Stimulated activated CD4-positive, alpha-beta T cell treated with anti-CD3 and anti-CD28 coated beads, TNF-alpha, amount 100 ng/mL, for 48 hours (primary cell): ENCODE measurements around the gene CFAP46.
"Not testable (repeated sequence)": the region's sequence is repeated elsewhere in the genome, so short reads cannot be mapped to it uniquely, and the experiment has no call there.

ENCODE experiments used
- DNase-seq, 3 donors: peaks; one replicate each; pipeline ENCODE4 v3.0.0-alpha.2; 2020; ENCODE audit warnings: low read depth in 3 of 3

The CFAP46 gene

GRCh38 chr10:132772816-132773215 is 169.6 kb downstream of the CFAP46 start:
- DNase-seq = not testable (repeated sequence)

GRCh38 chr10:132770061-132771021 is 172.0 kb downstream of the CFAP46 start:
- no peak for DNase-seq

DNA sequence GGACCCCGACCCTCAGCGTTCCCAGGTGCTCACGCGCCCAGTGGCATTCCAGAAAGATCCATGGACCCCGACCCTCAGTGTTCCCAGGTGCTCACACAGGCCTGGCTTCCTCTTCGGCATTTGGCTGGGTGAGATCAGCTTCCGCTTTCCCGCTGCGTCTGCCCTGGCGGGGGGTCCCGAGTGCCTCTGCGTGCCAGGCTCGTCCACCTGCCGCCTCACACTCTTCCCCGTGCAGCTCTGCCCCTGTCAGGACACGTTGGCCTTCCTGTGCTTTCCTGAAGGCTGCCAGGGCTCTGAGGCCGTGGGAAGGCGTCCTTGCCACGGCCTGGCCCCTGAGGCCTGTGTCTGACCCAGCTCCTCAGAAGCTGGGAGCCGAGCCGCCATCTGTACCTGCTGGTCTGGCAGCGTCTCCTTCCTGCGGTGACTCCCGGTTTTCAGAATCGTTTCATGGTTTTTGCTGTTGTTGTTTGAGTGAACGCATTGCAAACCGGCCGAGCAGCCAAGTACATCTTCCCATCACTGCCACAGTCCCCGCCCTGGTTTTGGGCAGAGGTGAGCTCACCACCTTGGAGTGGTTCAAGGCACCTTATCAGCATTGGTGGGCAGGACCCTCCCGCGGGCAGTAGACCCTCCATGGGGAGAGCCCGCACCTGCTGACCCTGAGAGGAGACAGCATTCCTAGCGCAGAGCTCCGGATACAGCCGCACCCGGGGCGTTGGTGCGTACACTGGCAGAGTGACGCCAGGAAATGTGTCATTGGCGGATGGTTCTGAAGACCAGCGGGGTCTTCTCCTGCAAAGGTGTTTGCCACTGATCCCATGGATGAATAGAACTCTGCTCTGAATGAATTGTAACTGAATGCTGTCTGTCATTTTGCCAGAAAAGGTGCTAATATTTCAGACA is 173.8 kb downstream of the CFAP46 start:
- no peak for DNase-seq

DNA sequence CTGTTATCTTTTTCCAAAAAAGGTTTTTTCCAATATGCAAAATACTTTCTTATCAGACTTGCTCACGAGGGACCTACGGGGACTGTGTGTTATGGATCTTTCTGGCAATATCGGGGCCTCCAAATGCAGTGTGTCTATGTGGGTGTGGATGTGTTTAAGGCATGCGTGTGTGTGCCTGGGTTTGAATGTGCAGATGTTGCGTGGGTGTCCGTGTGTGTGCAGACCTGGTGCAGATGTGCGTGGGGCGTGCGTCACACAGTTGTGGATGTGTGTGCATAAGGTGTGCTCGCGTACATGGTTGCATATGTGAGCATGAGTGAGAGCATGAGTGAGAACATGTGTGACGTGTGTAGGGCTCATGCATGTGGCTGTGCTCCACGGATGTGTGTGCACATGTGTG is 176.1 kb downstream of the CFAP46 start:
- no peak for DNase-seq

DNA sequence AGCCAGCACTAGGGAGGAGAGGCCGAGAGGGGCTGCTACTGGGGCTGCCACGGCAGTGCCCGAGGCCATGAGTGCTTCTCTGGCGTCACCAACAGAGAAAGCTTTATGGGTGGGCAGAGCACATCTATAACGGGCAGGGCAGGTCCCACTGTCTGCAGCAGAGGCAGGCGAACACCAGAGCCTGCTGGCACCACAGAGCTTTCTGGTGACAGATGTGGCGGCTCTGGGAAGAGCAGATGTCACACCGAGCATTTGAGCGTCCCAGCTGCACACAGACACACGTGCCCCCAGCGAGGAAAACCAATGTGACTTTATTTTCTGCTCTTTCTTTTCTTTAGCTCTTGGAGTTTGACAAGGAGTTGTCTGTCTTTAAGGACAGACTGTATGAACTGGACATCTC is 176.9 kb downstream of the CFAP46 start:
- no peak for DNase-seq

GRCh38 chr10:132764108-132764507 is 178.3 kb downstream of the CFAP46 start:
- DNase-seq = no peak

DNA sequence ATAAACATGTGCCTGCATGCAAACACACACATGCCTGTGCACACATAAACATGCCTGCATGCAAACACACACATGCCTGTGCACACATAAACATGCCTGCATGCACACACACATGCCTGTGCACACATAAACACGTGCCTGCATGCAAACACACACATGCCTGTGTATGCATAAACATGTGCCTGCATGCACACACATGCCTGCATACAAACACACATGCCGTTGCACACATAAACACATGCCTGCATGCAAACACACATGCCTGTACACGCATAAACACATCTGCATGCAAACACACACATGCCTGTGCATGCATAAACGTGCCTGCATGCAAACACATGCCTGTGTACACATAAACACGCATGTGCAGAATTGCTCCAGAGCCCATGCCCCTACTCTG is 178.8 kb downstream of the CFAP46 start:
- DNase-seq = no peak

DNA sequence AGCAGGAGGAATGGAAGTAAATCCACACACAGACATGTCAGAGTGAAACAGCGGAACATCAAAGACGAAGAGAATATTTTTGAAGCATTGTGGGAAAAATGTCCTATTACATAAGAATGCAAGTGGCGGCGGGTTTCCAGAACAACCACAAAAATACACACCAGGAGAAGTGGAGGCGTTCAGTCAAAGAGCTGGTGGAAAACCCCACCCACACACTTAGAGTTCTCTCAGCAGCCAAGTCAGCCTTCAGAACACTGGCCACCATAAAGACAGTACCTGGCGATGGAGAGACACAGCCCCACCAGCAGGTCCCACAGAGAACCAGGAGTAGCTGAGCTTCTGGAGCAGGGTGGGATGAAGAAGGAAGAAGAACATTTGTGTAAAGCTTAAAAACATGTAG is 180.1 kb downstream of the CFAP46 start:
- DNase-seq = no peak

DNA sequence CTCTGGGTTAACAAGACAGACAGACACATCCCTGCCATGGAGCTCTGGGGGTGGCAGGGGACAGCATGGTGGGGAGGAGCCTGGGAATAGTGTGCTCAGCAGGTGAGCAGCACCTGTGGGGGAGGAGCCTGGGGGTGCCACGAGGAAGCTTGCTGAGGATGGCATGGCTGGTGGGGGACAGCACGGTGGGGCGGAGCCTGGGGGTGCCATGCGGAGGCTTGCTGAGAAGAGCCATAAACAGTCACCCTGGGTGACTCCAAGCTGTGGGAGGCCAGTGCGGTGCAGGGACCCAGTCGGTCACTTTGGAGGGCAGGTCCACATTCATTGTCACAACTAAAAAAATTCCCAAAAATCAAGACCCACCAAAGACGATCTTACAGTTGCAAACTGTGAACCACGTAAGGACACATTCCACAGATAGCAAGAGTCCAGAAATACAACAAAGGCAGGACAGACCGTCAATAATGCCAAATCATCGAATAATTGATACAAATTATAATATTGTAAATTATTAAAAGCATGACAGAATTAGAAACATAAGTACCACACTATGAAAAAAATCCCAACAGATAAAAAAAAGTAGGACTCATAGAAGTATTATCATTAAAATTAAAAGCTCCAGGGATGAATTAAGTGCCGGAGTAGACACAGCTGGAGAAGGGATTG is 180.8 kb downstream of the CFAP46 start:
- no peak for DNase-seq

DNA sequence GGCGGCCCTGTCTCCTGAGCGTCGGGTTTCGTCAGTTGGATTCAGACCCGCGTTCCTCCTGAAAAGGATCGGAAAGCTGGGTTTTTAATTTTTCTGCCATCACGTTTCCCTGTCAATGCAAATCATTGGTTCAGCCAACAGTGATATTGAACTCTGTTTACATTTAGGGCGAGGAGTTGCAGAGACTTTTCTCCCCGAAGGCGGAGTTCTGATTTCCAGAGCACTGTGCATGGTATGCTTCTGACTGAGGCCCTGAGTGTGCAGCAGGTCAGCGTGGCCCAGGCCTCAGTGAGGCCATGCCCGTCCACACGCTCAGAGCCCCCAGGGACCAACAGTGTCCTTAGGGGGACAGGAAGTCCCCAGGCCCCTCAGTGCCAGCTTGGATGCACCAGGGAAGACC is 183.5 kb downstream of the CFAP46 start:
- DNase-seq = no peak
